Loucy (cell line): Measurements from ENCODE around the gene ENKUR.

Experiments used
- H2AFZ ChIP-seq: fragments of 200-600 bp; sonication (generic); 2 replicates; pipeline ENCODE4 v1.6.0; 2016; ENCODE audit warnings: antibody characterized with exemption, mild to moderate bottlenecking, low read length, moderate library complexity
- H3F3A ChIP-seq: fragments of 200-600 bp; 2 replicates; pipeline ENCODE4 v1.6.0; 2016; ENCODE audit warnings: antibody characterized with exemption, low read depth, mild to moderate bottlenecking
- H3K27me3 ChIP-seq: fragments of 200-600 bp; sonication (generic); 2 replicates; pipeline ENCODE4 v1.6.1; 2014; ENCODE audit warnings: low read length, mild to moderate bottlenecking; ENCODE audit not compliant: insufficient read depth, poor library complexity, severe bottlenecking
- H3K36me3 ChIP-seq: fragments of 200-600 bp; sonication (generic); 2 replicates; pipeline ENCODE4 v1.6.1; 2016; ENCODE audit warnings: low read length; ENCODE audit not compliant: insufficient read depth
- H3K4me1 ChIP-seq: fragments of 200-600 bp; sonication (generic); 2 replicates; pipeline ENCODE4 v1.5.1; 2014; ENCODE audit warnings: low read length, mild to moderate bottlenecking; ENCODE audit not compliant: insufficient read depth, poor library complexity, severe bottlenecking
- H3K4me2 ChIP-seq: fragments of 200-600 bp; sonication (generic); 2 replicates; pipeline ENCODE4 v1.6.0; 2014; ENCODE audit warnings: antibody characterized with exemption, low read length, low read depth, mild to moderate bottlenecking; ENCODE audit not compliant: poor library complexity, severe bottlenecking
- H3K4me3 ChIP-seq: fragments of 200-600 bp; sonication (generic); 2 replicates; pipeline ENCODE4 v1.5.1; 2014; ENCODE audit warnings: low read length, mild to moderate bottlenecking, mixed read lengths; ENCODE audit not compliant: poor library complexity, severe bottlenecking
- H3K79me2 ChIP-seq: fragments of 200-600 bp; sonication (generic); 2 replicates; pipeline ENCODE4 v1.6.1; 2014; ENCODE audit warnings: low read length; ENCODE audit not compliant: insufficient read depth
- H3K9ac ChIP-seq: fragments of 200-600 bp; sonication (generic); 2 replicates; pipeline ENCODE4 v1.6.0; 2014; ENCODE audit warnings: mild to moderate bottlenecking, low read depth, low read length, moderate library complexity; ENCODE audit not compliant: poor library complexity, severe bottlenecking
- H3K9me2 ChIP-seq: fragments of 200-600 bp; sonication (generic); replicated peaks from 2 replicates; pipeline ENCODE4 v1.6.1; 2016; ENCODE audit warnings: low read depth, low read length, mixed read lengths
- H3K9me3 ChIP-seq: fragments of 200-600 bp; sonication (generic); 2 replicates; pipeline ENCODE4 v1.6.1; 2014; ENCODE audit warnings: mild to moderate bottlenecking, antibody characterized with exemption, low read length, low read depth; ENCODE audit not compliant: insufficient read depth
- H4K20me1 ChIP-seq: fragments of 200-600 bp; sonication (generic); 2 replicates; pipeline ENCODE4 v1.6.0; 2014; ENCODE audit warnings: antibody characterized with exemption, low read length, mild to moderate bottlenecking; ENCODE audit not compliant: insufficient read depth, poor library complexity, severe bottlenecking
- CTCF ChIP-seq: fragments of 200-600 bp; sonication (generic); conservative IDR thresholded peaks from 2 replicates; pipeline ENCODE4 v1.5.1; 2014; ENCODE audit warnings: mild to moderate bottlenecking, antibody characterized with exemption, low read length
- EZH2phosphoT487 ChIP-seq: fragments of 200-600 bp; IDR thresholded peaks from 2 replicates; pipeline ENCODE4 v1.6.1; 2018; ENCODE audit warnings: antibody characterized with exemption, mild to moderate bottlenecking, moderate library complexity, borderline replicate concordance

The ENKUR gene

GRCh38 chr10:25052012-25052411 lies 36.1 kb upstream of the ENKUR start:
- no peak overlapping the region for H3K4me2 ChIP-seq
- H3K9me2 ChIP-seq = no peaks in the 10 kb centered on the region
- H3K4me3 ChIP-seq = no peak overlapping the region
- H3K36me3 ChIP-seq = no peaks in the 10 kb centered on the region
- H3K9me3 ChIP-seq = peaks cover 3% of the 10 kb centered on the region; the same call in 1 of the 2 replicates
- no peak overlapping the region for H3K9ac ChIP-seq
- H3F3A ChIP-seq = no peaks in the 10 kb centered on the region
- H4K20me1 ChIP-seq = no peaks in the 10 kb centered on the region
- TF ChIP-seq CTCF = no peak
- no peak for TF ChIP-seq EZH2phosphoT487
- no peaks in the 10 kb centered on the region for H3K4me1 ChIP-seq
- no peaks in the 10 kb centered on the region for H3K27me3 ChIP-seq
- H3K79me2 ChIP-seq = no peaks in the 10 kb centered on the region
- H2AFZ ChIP-seq = no peak overlapping the region

GRCh38 chr10:25050402-25050801 lies 34.4 kb upstream of the ENKUR start:
- no peak overlapping the region for H3K4me2 ChIP-seq
- no peaks in the 10 kb centered on the region for H3K36me3 ChIP-seq
- H3K9ac ChIP-seq = no peak overlapping the region
- no peaks in the 10 kb centered on the region for H3K9me2 ChIP-seq
- H4K20me1 ChIP-seq = no peaks in the 10 kb centered on the region
- no peaks in the 10 kb centered on the region for H3K79me2 ChIP-seq
- H2AFZ ChIP-seq = no peak overlapping the region
- no peak overlapping the region for H3K4me3 ChIP-seq
- no peak for TF ChIP-seq EZH2phosphoT487
- TF ChIP-seq CTCF = no peak
- H3K4me1 ChIP-seq = no peaks in the 10 kb centered on the region
- peaks cover 3% of the 10 kb centered on the region; the same call in 1 of the 2 replicates for H3K9me3 ChIP-seq
- no peaks in the 10 kb centered on the region for H3F3A ChIP-seq
- no peaks in the 10 kb centered on the region for H3K27me3 ChIP-seq

- Histone ChIP-seq H3K4me1 (no peaks in the 10 kb centered on the region), H2AFZ (no peak overlapping the region), H3K4me2 (no peak overlapping the region), H3K9ac (no peak overlapping the region), H4K20me1 (no peaks in the 10 kb centered on the region), H3K9me3 (peaks cover 3% of the 10 kb centered on the region; the same call in 1 of the 2 replicates), H3K27me3 (no peaks in the 10 kb centered on the region), H3K9me2 (no peaks in the 10 kb centered on the region), H3F3A (no peaks in the 10 kb centered on the region), H3K36me3 (no peaks in the 10 kb centered on the region), H3K4me3 (no peak overlapping the region), H3K79me2 (no peaks in the 10 kb centered on the region)
- TF ChIP-seq EZH2phosphoT487 (no peak), CTCF (no peak)
These were observed 34.0 kb upstream of the ENKUR start for GRCh38 chr10:25049966-25050365.
